B cell (primary cell): Measurements from ENCODE around the gene ADAMTS16.

Experiments
- EZH2 ChIP-seq: IDR thresholded peaks from 2 replicates; pipeline ENCODE4 v1.6.1; 2012; ENCODE audit warnings: borderline replicate concordance, low read depth, mild to moderate bottlenecking, moderate library complexity, low read length; ENCODE audit not compliant: insufficient read depth, poor library complexity, severe bottlenecking
- TF ChIP-seq, protein P1 (sequence below): fragments of 200-600 bp; IDR thresholded peaks from one replicate; pipeline ENCODE4 v1.8.0; 2022; ENCODE audit warnings: antibody characterized with exemption, mild to moderate bottlenecking

DNA sequence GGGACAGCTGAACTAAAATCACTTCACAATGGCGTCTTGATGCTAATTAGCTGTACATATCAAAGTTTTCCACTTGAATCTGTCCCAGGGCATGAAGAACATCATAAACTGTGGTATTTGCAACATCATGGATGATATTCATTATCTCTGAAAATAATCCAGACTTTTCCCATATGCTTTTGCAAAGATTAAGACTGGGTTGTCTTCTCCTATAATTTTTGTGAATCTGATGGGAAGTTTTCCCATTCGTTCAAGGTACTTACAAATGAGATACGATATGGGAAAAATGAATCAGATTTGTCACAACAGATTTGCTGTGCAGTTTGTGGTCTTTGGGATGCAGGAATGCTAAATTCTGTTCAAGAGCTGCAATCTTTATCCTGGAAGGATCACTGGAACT lies 17.4 kb upstream of the ADAMTS16 start:
- TF ChIP-seq, protein P1, sequence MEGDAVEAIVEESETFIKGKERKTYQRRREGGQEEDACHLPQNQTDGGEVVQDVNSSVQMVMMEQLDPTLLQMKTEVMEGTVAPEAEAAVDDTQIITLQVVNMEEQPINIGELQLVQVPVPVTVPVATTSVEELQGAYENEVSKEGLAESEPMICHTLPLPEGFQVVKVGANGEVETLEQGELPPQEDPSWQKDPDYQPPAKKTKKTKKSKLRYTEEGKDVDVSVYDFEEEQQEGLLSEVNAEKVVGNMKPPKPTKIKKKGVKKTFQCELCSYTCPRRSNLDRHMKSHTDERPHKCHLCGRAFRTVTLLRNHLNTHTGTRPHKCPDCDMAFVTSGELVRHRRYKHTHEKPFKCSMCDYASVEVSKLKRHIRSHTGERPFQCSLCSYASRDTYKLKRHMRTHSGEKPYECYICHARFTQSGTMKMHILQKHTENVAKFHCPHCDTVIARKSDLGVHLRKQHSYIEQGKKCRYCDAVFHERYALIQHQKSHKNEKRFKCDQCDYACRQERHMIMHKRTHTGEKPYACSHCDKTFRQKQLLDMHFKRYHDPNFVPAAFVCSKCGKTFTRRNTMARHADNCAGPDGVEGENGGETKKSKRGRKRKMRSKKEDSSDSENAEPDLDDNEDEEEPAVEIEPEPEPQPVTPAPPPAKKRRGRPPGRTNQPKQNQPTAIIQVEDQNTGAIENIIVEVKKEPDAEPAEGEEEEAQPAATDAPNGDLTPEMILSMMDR, result no peak
- TF ChIP-seq EZH2, result no peak
